Measurements from ENCODE around the gene ADAMTS9.

ADAMTS9 gene

DNA sequence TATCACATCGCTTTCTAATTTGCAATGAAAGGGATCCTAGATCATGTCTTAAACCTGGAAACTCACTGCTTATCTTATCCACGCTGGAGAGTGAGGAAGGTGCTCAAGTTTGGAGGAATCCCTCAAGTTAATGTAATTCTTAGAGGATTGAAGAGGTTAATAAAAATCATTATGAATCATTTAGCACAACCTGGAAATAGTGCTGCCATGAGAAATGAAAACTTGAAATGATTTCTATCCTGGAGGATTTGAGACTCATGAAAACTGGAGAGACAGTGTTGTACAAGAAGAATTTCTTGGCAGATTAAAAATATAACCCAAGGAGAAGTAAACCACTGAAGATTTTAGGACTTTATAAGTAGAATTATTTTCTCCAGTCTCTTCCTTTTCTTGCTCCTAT is 125.9 kb downstream of the ADAMTS9 start:
- Histone ChIP-seq H3K27me3 (ENCODE audit: insufficient read depth, poor library complexity, severe bottlenecking) (no peaks in the 10 kb centered on the region), H3K4me3 (replicated peaks; ENCODE audit: insufficient read depth, low read length) (no peak overlapping the region), H3K27ac (replicated peaks) (no peak overlapping the region)
- no peak for DNase-seq (ENCODE audit: low read depth in 1 of 2, low spot score in 1 of 2)
- TF ChIP-seq POLR2AphosphoS5 (IDR thresholded peaks at IDR 0.05; ENCODE audit: low read depth): no peak
- TF ChIP-seq, protein P1, sequence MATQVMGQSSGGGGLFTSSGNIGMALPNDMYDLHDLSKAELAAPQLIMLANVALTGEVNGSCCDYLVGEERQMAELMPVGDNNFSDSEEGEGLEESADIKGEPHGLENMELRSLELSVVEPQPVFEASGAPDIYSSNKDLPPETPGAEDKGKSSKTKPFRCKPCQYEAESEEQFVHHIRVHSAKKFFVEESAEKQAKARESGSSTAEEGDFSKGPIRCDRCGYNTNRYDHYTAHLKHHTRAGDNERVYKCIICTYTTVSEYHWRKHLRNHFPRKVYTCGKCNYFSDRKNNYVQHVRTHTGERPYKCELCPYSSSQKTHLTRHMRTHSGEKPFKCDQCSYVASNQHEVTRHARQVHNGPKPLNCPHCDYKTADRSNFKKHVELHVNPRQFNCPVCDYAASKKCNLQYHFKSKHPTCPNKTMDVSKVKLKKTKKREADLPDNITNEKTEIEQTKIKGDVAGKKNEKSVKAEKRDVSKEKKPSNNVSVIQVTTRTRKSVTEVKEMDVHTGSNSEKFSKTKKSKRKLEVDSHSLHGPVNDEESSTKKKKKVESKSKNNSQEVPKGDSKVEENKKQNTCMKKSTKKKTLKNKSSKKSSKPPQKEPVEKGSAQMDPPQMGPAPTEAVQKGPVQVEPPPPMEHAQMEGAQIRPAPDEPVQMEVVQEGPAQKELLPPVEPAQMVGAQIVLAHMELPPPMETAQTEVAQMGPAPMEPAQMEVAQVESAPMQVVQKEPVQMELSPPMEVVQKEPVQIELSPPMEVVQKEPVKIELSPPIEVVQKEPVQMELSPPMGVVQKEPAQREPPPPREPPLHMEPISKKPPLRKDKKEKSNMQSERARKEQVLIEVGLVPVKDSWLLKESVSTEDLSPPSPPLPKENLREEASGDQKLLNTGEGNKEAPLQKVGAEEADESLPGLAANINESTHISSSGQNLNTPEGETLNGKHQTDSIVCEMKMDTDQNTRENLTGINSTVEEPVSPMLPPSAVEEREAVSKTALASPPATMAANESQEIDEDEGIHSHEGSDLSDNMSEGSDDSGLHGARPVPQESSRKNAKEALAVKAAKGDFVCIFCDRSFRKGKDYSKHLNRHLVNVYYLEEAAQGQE (IDR thresholded peaks at IDR 0.05; ENCODE audit: insufficient replicate concordance, low read depth): no peak
- TF ChIP-seq SPI1 (IDR thresholded peaks at IDR 0.05; ENCODE audit: borderline replicate concordance, low read depth): no peak
- TF ChIP-seq, protein P2, sequence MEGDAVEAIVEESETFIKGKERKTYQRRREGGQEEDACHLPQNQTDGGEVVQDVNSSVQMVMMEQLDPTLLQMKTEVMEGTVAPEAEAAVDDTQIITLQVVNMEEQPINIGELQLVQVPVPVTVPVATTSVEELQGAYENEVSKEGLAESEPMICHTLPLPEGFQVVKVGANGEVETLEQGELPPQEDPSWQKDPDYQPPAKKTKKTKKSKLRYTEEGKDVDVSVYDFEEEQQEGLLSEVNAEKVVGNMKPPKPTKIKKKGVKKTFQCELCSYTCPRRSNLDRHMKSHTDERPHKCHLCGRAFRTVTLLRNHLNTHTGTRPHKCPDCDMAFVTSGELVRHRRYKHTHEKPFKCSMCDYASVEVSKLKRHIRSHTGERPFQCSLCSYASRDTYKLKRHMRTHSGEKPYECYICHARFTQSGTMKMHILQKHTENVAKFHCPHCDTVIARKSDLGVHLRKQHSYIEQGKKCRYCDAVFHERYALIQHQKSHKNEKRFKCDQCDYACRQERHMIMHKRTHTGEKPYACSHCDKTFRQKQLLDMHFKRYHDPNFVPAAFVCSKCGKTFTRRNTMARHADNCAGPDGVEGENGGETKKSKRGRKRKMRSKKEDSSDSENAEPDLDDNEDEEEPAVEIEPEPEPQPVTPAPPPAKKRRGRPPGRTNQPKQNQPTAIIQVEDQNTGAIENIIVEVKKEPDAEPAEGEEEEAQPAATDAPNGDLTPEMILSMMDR (IDR thresholded peaks at IDR 0.05; ENCODE audit: insufficient read depth, low read length): no peak
- TF ChIP-seq GABPA (IDR thresholded peaks at IDR 0.05; ENCODE audit: low read depth): no peak

DNA sequence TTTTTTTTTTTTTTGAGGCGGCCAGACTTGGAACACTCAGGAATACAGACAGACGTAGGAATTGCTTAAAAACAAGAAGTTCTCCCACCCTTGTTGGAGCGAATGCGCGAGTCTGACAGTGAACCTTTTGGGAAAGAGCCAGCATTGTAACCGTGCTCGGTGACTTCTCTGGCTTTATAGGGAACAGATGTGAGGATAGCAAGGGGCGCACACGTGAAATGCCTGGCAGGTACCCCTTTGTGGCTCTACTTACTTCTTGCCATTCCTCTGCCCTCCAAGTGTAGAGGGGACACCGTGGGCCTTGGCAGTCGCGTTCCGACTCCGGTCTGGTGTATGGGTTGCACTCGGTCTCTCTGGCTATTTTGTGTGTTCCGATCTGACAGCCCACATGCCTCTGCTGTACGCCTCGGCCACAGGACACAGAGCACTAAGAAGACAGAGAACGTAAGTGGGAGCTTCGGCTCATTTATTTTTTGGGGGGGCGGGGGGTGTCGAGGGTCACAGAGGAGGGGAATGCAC is 126.4 kb downstream of the ADAMTS9 start:
- Histone ChIP-seq H3K27me3 (ENCODE audit: insufficient read depth, poor library complexity, severe bottlenecking) (no peaks in the 10 kb centered on the region), H3K27ac (replicated peaks) (no peak overlapping the region), H3K4me3 (replicated peaks; ENCODE audit: insufficient read depth, low read length) (no peak overlapping the region)
- no peak for DNase-seq (ENCODE audit: low read depth in 1 of 2, low spot score in 1 of 2)
- TF ChIP-seq, protein P1 (IDR thresholded peaks at IDR 0.05; ENCODE audit: insufficient replicate concordance, low read depth): no peak
- TF ChIP-seq, protein P2 (IDR thresholded peaks at IDR 0.05; ENCODE audit: insufficient read depth, low read length): no peak

DNA sequence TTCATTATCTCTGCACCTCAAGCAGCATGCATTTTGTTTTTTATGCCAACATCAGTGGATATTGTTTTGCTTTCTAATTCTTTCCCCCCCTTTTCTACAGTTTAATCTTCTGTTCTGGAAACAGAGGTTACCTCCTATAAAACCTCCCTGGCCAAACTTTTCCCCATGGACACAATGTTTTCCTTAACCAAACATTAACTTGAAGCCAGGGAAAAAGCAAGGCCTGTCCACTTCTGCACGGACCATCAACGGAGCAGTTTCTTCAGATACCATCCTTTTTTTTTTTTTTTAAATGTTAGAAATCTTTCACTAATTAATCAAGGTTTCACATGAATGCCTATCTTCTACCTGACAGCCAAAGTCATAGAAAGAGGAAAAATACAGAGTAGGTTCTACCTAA is 127.0 kb downstream of the ADAMTS9 start:
- no peaks in the 10 kb centered on the region for H3K27me3 ChIP-seq (ENCODE audit: insufficient read depth, poor library complexity, severe bottlenecking)
- no peak overlapping the region for H3K27ac ChIP-seq (replicated peaks)
- TF ChIP-seq POLR2AphosphoS5 (IDR thresholded peaks at IDR 0.05; ENCODE audit: low read depth) (no peak), GABPA (IDR thresholded peaks at IDR 0.05; ENCODE audit: low read depth) (no peak), SPI1 (IDR thresholded peaks at IDR 0.05; ENCODE audit: borderline replicate concordance, low read depth) (no peak)
- TF ChIP-seq, protein P1 (IDR thresholded peaks at IDR 0.05; ENCODE audit: insufficient replicate concordance, low read depth): no peak
- TF ChIP-seq, protein P2 (IDR thresholded peaks at IDR 0.05; ENCODE audit: insufficient read depth, low read length): no peak
- no peak for DNase-seq (ENCODE audit: low read depth in 1 of 2, low spot score in 1 of 2)
- no peak overlapping the region for H3K4me3 ChIP-seq (replicated peaks; ENCODE audit: insufficient read depth, low read length)
